B cell (primary cell): Measurements from ENCODE around the gene KHK. TPM values are rescaled to one million over a fixed set of nuclear protein-coding genes. Genes with fewer than 3 reads are reported as not detected.
"Not testable (repeated sequence)": the region's sequence is repeated elsewhere in the genome, so short reads cannot be mapped to it uniquely, and the experiment has no call there.

ENCODE experiments used
- ATAC-seq: fragments of 200-7000 bp; cut with Tn5 transposase; one replicate; pipeline ENCODE4 v1.10.0; 2021; ENCODE audit warnings: low read depth, mild to moderate bottlenecking, moderate number of reproducible peaks, moderate library complexity
- CTCF ChIA-PET: fragments of 350-600 bp; sonication (Branson Sonifier 250); formaldehyde crosslinking; loops from one replicate; lab custom pipeline; 2021; ENCODE audit warnings: antibody characterized with exemption, inconsistent platforms; lab: Charles Lee
- POLR2A ChIA-PET: fragments of 350-600 bp; sonication (Branson Sonifier 250); formaldehyde crosslinking; loops from one replicate; lab custom pipeline; 2021; ENCODE audit warnings: antibody characterized with exemption; lab: Charles Lee
- DNase-seq: peaks from one replicate; pipeline ENCODE4 v3.0.0; 2013
- H2AFZ ChIP-seq: 2 replicates; pipeline ENCODE4 v1.6.1; 2012; ENCODE audit warnings: mild to moderate bottlenecking, low read depth, low read length; ENCODE audit not compliant: insufficient read depth, poor library complexity, severe bottlenecking
- H3K27ac ChIP-seq, 2 donors: 1 replicate in 1 of 2; 2 replicates in 1 of 2; pipeline ENCODE4 v1.5.1; 2012 to 2013; ENCODE audit warnings: low read length in 2 of 2, mild to moderate bottlenecking in 2 of 2, moderate library complexity in 1 of 2
- H3K27me3 ChIP-seq, 4 experiments: fragments of 200-600 bp in 1 of 4; sonication (generic) in 1 of 4; replicated peaks in 1 of 4; 1 replicate in 2 of 4; 2 replicates in 2 of 4; pipeline versions ENCODE4 v1.6.1 to v1.7.0; 2013 to 2016; ENCODE audit warnings: low read length in 3 of 4, mild to moderate bottlenecking in 2 of 4, mixed read lengths in 1 of 4, moderate library complexity in 1 of 4; ENCODE audit not compliant: insufficient read depth in 4 of 4, control insufficient read depth in 3 of 4; ENCODE audit errors: control extremely low read depth in 1 of 4
- H3K36me3 ChIP-seq, 2 experiments: replicated peaks in 1 of 2; 1 replicate in 1 of 2; 2 replicates in 1 of 2; pipeline versions ENCODE4 v1.6.1 to v1.7.1; 2013; ENCODE audit warnings: low read length in 1 of 2; ENCODE audit not compliant: insufficient read depth in 2 of 2, control insufficient read depth in 1 of 2; ENCODE audit errors: control extremely low read depth in 1 of 2, extremely low read depth in 1 of 2
- H3K4me1 ChIP-seq, 2 donors: fragments of 200-600 bp in 1 of 2; sonication (generic) in 1 of 2; 1 replicate in 1 of 2; 2 replicates in 1 of 2; pipeline versions ENCODE4 v1.5.1 to v1.6.1; 2013 to 2017; ENCODE audit warnings: low read length in 2 of 2; ENCODE audit not compliant: control insufficient read depth in 2 of 2, insufficient read depth in 2 of 2
- H3K4me2 ChIP-seq: replicated peaks from 2 replicates; pipeline ENCODE3; 2012; ENCODE audit warnings: mild to moderate bottlenecking, low read depth, low read length; ENCODE audit not compliant: poor library complexity, severe bottlenecking
- H3K4me3 ChIP-seq, 5 experiments: fragments of 200-600 bp in 1 of 5; sonication (generic) in 1 of 5; 1 replicate in 3 of 5; 2 replicates in 2 of 5; pipeline versions ENCODE4 v1.5.1 to v1.7.0; 2011 to 2016; ENCODE audit warnings: low read length in 4 of 5, mild to moderate bottlenecking in 4 of 5, low read depth in 2 of 5, control low read depth in 1 of 5, moderate library complexity in 1 of 5; ENCODE audit not compliant: insufficient read depth in 1 of 5; ENCODE audit errors: control extremely low read depth in 1 of 5, extremely low read depth in 1 of 5
- H3K79me2 ChIP-seq: fragments of 200-600 bp; sonication (generic); one replicate; pipeline ENCODE4 v1.6.0; 2016; ENCODE audit warnings: low read length; ENCODE audit not compliant: control insufficient read depth, insufficient read depth
- H3K9ac ChIP-seq: fragments of 200-600 bp; sonication (generic); 2 replicates; pipeline ENCODE4 v1.6.1; 2017; ENCODE audit warnings: mild to moderate bottlenecking, low read length, moderate library complexity
- H3K9me3 ChIP-seq, 3 donors: one replicate each; pipeline versions ENCODE4 v1.6.1 to v1.7.1; 2013; ENCODE audit warnings: low read length in 2 of 3; ENCODE audit not compliant: control insufficient read depth in 2 of 3, insufficient read depth in 1 of 3; ENCODE audit errors: control extremely low read depth in 1 of 3
- H4K20me1 ChIP-seq: 2 replicates; pipeline ENCODE4 v1.6.0; 2012; ENCODE audit warnings: mild to moderate bottlenecking, low read length; ENCODE audit not compliant: insufficient read depth, control insufficient read depth, poor library complexity, severe bottlenecking
- H3K27ac Mint-ChIP-seq: one replicate; pipeline ENCODE4 v1.8.0; 2021; ENCODE audit warnings: mixed read lengths
- H3K27me3 Mint-ChIP-seq: one replicate; pipeline ENCODE4 v1.8.0; 2021; ENCODE audit warnings: mixed read lengths
- H3K4me1 Mint-ChIP-seq: one replicate; pipeline ENCODE4 v1.8.0; 2021; ENCODE audit warnings: mixed read lengths
- H3K4me3 Mint-ChIP-seq: one replicate; pipeline ENCODE4 v1.8.0; 2021; ENCODE audit warnings: mixed read lengths
- H3K9me3 Mint-ChIP-seq: one replicate; pipeline ENCODE4 v1.8.0; 2022; ENCODE audit warnings: mixed read lengths; ENCODE audit not compliant: insufficient read depth
- CTCF ChIP-seq: fragments of 200-600 bp; IDR thresholded peaks from one replicate; pipeline ENCODE4 v1.8.0; 2022; ENCODE audit warnings: antibody characterized with exemption, mild to moderate bottlenecking
- EZH2 ChIP-seq: IDR thresholded peaks from 2 replicates; pipeline ENCODE4 v1.6.1; 2012; ENCODE audit warnings: borderline replicate concordance, low read depth, mild to moderate bottlenecking, moderate library complexity, low read length; ENCODE audit not compliant: insufficient read depth, poor library complexity, severe bottlenecking
- WGBS: methylation state at CpG from one replicate; pipeline ENCODE4 v1.1.5; 2013; ENCODE audit warnings: missing lambda C conversion rate; ENCODE audit not compliant: insufficient coverage; 5-methylcytosine and 5-hydroxymethylcytosine counted together
- intact Hi-C: fragments of 100-400 bp; cut with micrococcal nuclease; formaldehyde crosslinking; loops from one replicate; pipeline ENCODE4 v1.10.0; 2022
- polyA plus RNA-seq: library from polyadenylated mRNA; depleted of rRNA; stranded (reverse); fragments of >200 nt; gene quantifications from 2 replicates; pipeline ENCODE4 v1.2.3, GENCODE V29; 2012
- total RNA-seq, 2 donors: library from RNA; stranded (reverse); fragments of 120-200 nt in 1 of 2; gene quantifications; 1 replicate in 1 of 2; 2 replicates in 1 of 2; pipeline versions ENCODE4 v1.2.3 to v1.2.4, GENCODE V29; 2013 to 2022

Gene KHK
- total and polyA plus RNA-seq, 2 donors (not counting 1 experiment from before 2014, with no cell fraction given) = 3.3 to 4.0 TPM

DNA sequence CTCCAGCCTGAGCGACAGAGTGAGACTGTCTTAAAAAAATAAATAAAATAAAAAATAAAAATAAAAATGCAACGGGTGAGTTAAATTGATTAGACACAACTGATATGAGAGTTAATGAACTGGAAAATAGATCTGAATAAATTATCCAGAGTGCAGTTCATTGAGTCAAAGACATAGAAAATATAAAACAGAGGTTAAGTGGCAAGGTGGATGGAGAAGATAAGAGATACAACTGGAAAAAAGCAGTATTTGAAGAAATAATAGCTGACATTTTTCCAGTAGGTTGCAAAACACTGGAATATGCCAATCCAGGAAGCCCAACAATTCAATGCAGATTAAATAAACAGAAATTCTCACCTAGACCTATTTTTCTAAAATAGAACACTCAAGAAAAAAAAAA is 21.6 kb downstream of the KHK start:
- H3K27ac Mint-ChIP-seq = no peak overlapping the region
- no peak overlapping the region for H3K4me3 ChIP-seq
- no peaks in the 10 kb centered on the region for H3K79me2 ChIP-seq
- TF ChIP-seq CTCF (no peak), EZH2 (no peak)
- H3K4me1 Mint-ChIP-seq = no peaks in the 10 kb centered on the region
- WGBS = no CpG with 5 or more reads among the region's 2 CpGs
- H4K20me1 ChIP-seq = no peaks in the 10 kb centered on the region
- intact Hi-C loops = no loop called here
- CTCF ChIA-PET = no interaction called here
- peaks cover 11% of the 10 kb centered on the region for H3K27me3 Mint-ChIP-seq
- no peaks in the 10 kb centered on the region for H3K4me1 ChIP-seq
- H3K27ac ChIP-seq = no peak overlapping the region
- no peak overlapping the region for H2AFZ ChIP-seq
- H3K4me3 Mint-ChIP-seq = no peak overlapping the region
- no peaks in the 10 kb centered on the region for H3K9me3 ChIP-seq
- no peak overlapping the region for H3K9ac ChIP-seq
- POLR2A ChIA-PET = no interaction called here
- no peaks in the 10 kb centered on the region for H3K27me3 ChIP-seq
- H3K36me3 ChIP-seq = no peaks in the 10 kb centered on the region
- H3K9me3 Mint-ChIP-seq = no peaks in the 10 kb centered on the region
- DNase-seq = no peak
- no peak overlapping the region for H3K4me2 ChIP-seq
- ATAC-seq = no peak

- Histone ChIP-seq H2AFZ (no peak overlapping the region), H3K36me3 (no peaks in the 10 kb centered on the region), H3K4me1 (no peaks in the 10 kb centered on the region), H3K4me3 (no peak overlapping the region), H3K9ac (no peak overlapping the region), H3K79me2 (no peaks in the 10 kb centered on the region), H4K20me1 (no peaks in the 10 kb centered on the region), H3K27me3 (no peaks in the 10 kb centered on the region), H3K27ac (no peak overlapping the region), H3K9me3 (no peaks in the 10 kb centered on the region), H3K4me2 (no peak overlapping the region)
- CTCF ChIA-PET = no interaction called here
- intact Hi-C loops = no loop called here
- ATAC-seq = no peak
- Mint-ChIP-seq H3K9me3 (no peaks in the 10 kb centered on the region), H3K4me3 (no peak overlapping the region), H3K27ac (no peak overlapping the region), H3K27me3 (peaks cover 11% of the 10 kb centered on the region), H3K4me1 (no peaks in the 10 kb centered on the region)
- no peak for TF ChIP-seq EZH2
- no peak for TF ChIP-seq CTCF
- POLR2A ChIA-PET = no interaction called here
- WGBS = 100% methylated on average over 1 of the region's 3 CpGs
- DNase-seq = no peak
Measured at GRCh38 chr2:27109083-27109482, 22.5 kb downstream of the KHK start.

GRCh38 chr2:27110603-27111352 is 24.2 kb downstream of the KHK start:
- H3K79me2 ChIP-seq, H3K4me1 ChIP-seq, H3K4me3 Mint-ChIP-seq, H3K4me2 ChIP-seq, H3K27me3 ChIP-seq, H3K9me3 ChIP-seq, POLR2A ChIA-PET, H3K27ac Mint-ChIP-seq, H3K27ac ChIP-seq, intact Hi-C loops, H2AFZ ChIP-seq, H3K9ac ChIP-seq, H3K27me3 Mint-ChIP-seq, DNase-seq, H3K4me1 Mint-ChIP-seq, ATAC-seq, H3K4me3 ChIP-seq, H3K9me3 Mint-ChIP-seq, H3K36me3 ChIP-seq, H4K20me1 ChIP-seq: not testable (repeated sequence)
- WGBS = 98% methylated on average over 20 of the region's 24 CpGs
- CTCF ChIA-PET = interaction anchor here (1.3 to 1.5 kb wide), 2 partner anchors 10 to 13 kb away, joined by 4 to 6 read pairs; no protein-coding TSS in a partner anchor
